ENCODE measurements around the gene GAS7. TPM values are rescaled to one million over a fixed set of nuclear protein-coding genes. Genes with fewer than 3 reads are reported as not detected.

Gene GAS7
- total and polyA plus RNA-seq, 2 experiments from 2014 or later, result 1.9 to 10.7 TPM

DNA sequence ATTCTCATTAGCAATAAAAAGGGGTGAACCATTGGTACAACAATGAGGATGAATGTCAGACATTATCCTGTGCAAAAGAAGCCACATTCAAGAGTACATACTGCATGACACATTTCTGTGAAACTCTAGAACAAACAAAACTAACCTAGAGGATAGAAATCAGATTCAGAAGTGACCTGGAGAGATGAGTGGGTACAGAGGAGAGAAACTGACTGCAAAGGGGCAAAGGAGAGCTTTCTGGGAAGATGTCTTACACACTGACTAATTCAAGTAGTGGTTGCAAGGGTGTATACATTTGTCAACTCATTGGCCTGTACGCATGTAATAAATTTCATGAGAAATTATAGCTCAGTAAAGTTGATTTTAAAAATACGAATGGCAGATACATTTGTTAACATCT, 115.6 kb downstream of the GAS7 start (continued):
- TF ChIP-seq ZNF462 (CRISPR knock-in tag; IDR thresholded peaks at IDR 0.05) (no peak), POLR2AphosphoS5 (IDR thresholded peaks at IDR 0.05; ENCODE audit: low read depth) (no peak), STAT1 (IDR thresholded peaks at IDR 0.05; ENCODE audit: unreplicated experiment) (no peak)
- TF ChIP-seq, protein P1, sequence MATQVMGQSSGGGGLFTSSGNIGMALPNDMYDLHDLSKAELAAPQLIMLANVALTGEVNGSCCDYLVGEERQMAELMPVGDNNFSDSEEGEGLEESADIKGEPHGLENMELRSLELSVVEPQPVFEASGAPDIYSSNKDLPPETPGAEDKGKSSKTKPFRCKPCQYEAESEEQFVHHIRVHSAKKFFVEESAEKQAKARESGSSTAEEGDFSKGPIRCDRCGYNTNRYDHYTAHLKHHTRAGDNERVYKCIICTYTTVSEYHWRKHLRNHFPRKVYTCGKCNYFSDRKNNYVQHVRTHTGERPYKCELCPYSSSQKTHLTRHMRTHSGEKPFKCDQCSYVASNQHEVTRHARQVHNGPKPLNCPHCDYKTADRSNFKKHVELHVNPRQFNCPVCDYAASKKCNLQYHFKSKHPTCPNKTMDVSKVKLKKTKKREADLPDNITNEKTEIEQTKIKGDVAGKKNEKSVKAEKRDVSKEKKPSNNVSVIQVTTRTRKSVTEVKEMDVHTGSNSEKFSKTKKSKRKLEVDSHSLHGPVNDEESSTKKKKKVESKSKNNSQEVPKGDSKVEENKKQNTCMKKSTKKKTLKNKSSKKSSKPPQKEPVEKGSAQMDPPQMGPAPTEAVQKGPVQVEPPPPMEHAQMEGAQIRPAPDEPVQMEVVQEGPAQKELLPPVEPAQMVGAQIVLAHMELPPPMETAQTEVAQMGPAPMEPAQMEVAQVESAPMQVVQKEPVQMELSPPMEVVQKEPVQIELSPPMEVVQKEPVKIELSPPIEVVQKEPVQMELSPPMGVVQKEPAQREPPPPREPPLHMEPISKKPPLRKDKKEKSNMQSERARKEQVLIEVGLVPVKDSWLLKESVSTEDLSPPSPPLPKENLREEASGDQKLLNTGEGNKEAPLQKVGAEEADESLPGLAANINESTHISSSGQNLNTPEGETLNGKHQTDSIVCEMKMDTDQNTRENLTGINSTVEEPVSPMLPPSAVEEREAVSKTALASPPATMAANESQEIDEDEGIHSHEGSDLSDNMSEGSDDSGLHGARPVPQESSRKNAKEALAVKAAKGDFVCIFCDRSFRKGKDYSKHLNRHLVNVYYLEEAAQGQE (IDR thresholded peaks at IDR 0.05; ENCODE audit: unreplicated experiment), result no peak

GRCh38 chr17:10081571-10082169, 116.7 kb downstream of the GAS7 start:
- DNase-seq (ENCODE audit: low spot score), result no peak
- TF ChIP-seq ZNF331 (CRISPR knock-in tag; IDR thresholded peaks at IDR 0.05; ENCODE audit: low read depth) (no peak), EZH2 (IDR thresholded peaks at IDR 0.05; ENCODE audit: low read depth, unreplicated experiment) (no peak), STAT1 (IDR thresholded peaks at IDR 0.05; ENCODE audit: unreplicated experiment) (no peak), ETS1 (IDR thresholded peaks at IDR 0.05) (no peak), POLR2AphosphoS5 (IDR thresholded peaks at IDR 0.05; ENCODE audit: low read depth) (no peak), NANOG (IDR thresholded peaks at IDR 0.05; ENCODE audit: borderline replicate concordance) (no peak), CTCF (conservative IDR thresholded peaks at IDR 0.05; ENCODE audit: low read depth in 2 of 2) (no peak)

More at GRCh38 chr17:10081571-10082169, 116.7 kb downstream of the GAS7 start:
- no peaks in the 10 kb centered on the region for H3K36me3 ChIP-seq (ENCODE audit: insufficient read depth)
- no peaks in the 10 kb centered on the region for H3K79me2 ChIP-seq (replicated peaks; ENCODE audit: insufficient read depth)
- peaks cover 4% of the 10 kb centered on the region; the same call in 2 of the 3 replicates for H3K4me1 Mint-ChIP-seq
- peaks cover under 1% of the 10 kb centered on the region; the same call in 1 of the 2 replicates for H3K4me1 ChIP-seq (ENCODE audit: insufficient read depth)
- no peak overlapping the region for H3K4me2 ChIP-seq
- peaks cover 35% of the 10 kb centered on the region for H3K9me3 Mint-ChIP-seq
- H3K27me3 ChIP-seq (ENCODE audit: insufficient read depth), result no peaks in the 10 kb centered on the region
- H3K4me3 ChIP-seq, result no peak overlapping the region
- no peaks in the 10 kb centered on the region for H4K20me1 ChIP-seq (replicated peaks; ENCODE audit: insufficient read depth)
- H2AFZ ChIP-seq, result no peak overlapping the region
- no peak overlapping the region for H3K27ac Mint-ChIP-seq
- H3K36me3 Mint-ChIP-seq (ENCODE audit: low read depth), result peaks cover 14% of the 10 kb centered on the region
- H3K27me3 Mint-ChIP-seq (ENCODE audit: insufficient read depth, low read depth, poor library complexity), result peaks cover 2% of the 10 kb centered on the region
- no peaks in the 10 kb centered on the region for H3F3A ChIP-seq (replicated peaks; ENCODE audit: low read depth)
- no peak for ATAC-seq
- H3K27ac ChIP-seq (ENCODE audit: low read depth), result no peak overlapping the region
- no peak overlapping the region for H3K4me3 Mint-ChIP-seq
- H3K9me2 ChIP-seq (ENCODE audit: insufficient read depth), result peaks cover 15% of the 10 kb centered on the region
